Measurements from ENCODE around the gene NANOS1.

NANOS1 gene

DNA sequence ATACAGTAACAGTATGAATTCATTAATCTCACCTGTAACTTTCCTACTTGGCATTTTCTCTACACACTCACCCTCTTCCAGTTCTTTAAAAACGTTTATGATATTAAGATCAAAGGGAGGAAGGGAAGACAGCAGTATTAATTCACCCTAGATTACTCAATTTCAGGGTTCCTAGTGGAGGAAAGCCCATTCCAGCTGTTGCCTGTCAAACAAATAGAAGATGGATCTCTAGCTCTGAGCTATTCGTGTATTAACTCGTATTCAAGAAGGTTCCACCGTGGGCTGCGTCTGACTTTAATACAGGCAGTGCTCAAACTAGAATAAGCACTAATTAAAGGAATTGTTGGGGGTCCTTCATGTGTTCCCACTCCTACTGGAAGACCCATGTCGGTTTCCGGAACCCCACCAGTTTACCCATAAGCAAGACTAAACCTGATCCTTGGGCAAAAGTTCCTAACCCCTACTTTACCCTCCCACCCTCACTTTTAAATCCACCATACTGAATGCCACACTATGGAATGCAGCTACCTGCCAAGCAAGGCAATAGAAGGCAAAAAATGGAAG is 2.1 kb downstream of the NANOS1 start:
- Histone ChIP-seq H3K79me2 (ENCODE audit: low read length) (no peaks in the 10 kb centered on the region), H3K27me3 (ENCODE audit: low read depth, low read length) (no peaks in the 10 kb centered on the region), H3K9ac (ENCODE audit: low read length) (no peak overlapping the region), H3K4me2 (ENCODE audit: low read length) (peak overlapping the region; percentile 80), H3K4me3 (ENCODE audit: low read length) (peak overlapping the region; percentile 66), H3K4me1 (ENCODE audit: low read length) (peaks cover 25% of the 10 kb centered on the region), H4K20me1 (ENCODE audit: insufficient read depth, low read length) (peaks cover 40% of the 10 kb centered on the region), H2AFZ (ENCODE audit: low read depth, low read length) (no peak overlapping the region), H3K36me3 (replicated peaks; ENCODE audit: low read depth, low read length) (peaks cover 28% of the 10 kb centered on the region), H3K27ac (ENCODE audit: low read length) (no peak overlapping the region), H3K9me3 (ENCODE audit: insufficient read depth, low read length) (no peaks in the 10 kb centered on the region)
- TF ChIP-seq, protein P1, sequence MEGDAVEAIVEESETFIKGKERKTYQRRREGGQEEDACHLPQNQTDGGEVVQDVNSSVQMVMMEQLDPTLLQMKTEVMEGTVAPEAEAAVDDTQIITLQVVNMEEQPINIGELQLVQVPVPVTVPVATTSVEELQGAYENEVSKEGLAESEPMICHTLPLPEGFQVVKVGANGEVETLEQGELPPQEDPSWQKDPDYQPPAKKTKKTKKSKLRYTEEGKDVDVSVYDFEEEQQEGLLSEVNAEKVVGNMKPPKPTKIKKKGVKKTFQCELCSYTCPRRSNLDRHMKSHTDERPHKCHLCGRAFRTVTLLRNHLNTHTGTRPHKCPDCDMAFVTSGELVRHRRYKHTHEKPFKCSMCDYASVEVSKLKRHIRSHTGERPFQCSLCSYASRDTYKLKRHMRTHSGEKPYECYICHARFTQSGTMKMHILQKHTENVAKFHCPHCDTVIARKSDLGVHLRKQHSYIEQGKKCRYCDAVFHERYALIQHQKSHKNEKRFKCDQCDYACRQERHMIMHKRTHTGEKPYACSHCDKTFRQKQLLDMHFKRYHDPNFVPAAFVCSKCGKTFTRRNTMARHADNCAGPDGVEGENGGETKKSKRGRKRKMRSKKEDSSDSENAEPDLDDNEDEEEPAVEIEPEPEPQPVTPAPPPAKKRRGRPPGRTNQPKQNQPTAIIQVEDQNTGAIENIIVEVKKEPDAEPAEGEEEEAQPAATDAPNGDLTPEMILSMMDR (IDR thresholded peaks at IDR 0.05; ENCODE audit: low read depth, low read length) = no peak
- no peak for TF ChIP-seq EZH2phosphoT487 (IDR thresholded peaks at IDR 0.05; ENCODE audit: low read depth)

DNA sequence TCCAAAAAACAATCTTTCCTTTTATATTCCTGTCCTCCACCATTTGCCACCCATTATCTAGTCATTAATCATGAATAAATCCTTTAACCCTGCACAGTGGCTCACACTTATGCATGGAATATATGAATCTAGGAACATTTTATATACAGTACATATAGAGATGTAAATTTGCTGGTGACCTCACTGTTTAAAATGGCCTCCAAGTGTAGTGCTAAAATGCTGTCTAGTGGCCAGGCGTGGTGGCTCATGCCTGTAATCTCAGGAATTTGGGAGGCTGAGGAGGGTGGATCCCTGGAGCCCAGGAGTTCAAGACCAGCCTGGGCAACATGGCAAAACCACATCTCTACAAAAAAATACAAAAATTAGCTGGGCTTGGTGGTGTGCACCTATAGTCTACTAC is 9.6 kb downstream of the NANOS1 start:
- Histone ChIP-seq H3K36me3 (replicated peaks; ENCODE audit: low read depth, low read length) (peaks cover 39% of the 10 kb centered on the region), H2AFZ (ENCODE audit: low read depth, low read length) (no peak overlapping the region), H3K79me2 (ENCODE audit: low read length) (peaks cover 40% of the 10 kb centered on the region), H3K4me3 (ENCODE audit: low read length) (no peak overlapping the region), H3K9ac (ENCODE audit: low read length) (no peak overlapping the region), H3K9me3 (ENCODE audit: insufficient read depth, low read length) (no peaks in the 10 kb centered on the region), H3K4me2 (ENCODE audit: low read length) (no peak overlapping the region), H3K4me1 (ENCODE audit: low read length) (no peaks in the 10 kb centered on the region), H4K20me1 (ENCODE audit: insufficient read depth, low read length) (peaks cover 34% of the 10 kb centered on the region), H3K27me3 (ENCODE audit: low read depth, low read length) (no peaks in the 10 kb centered on the region), H3K27ac (ENCODE audit: low read length) (no peak overlapping the region)
- TF ChIP-seq, protein P1 (IDR thresholded peaks at IDR 0.05; ENCODE audit: low read depth, low read length) = no peak
- TF ChIP-seq EZH2phosphoT487 (IDR thresholded peaks at IDR 0.05; ENCODE audit: low read depth) = no peak

DNA sequence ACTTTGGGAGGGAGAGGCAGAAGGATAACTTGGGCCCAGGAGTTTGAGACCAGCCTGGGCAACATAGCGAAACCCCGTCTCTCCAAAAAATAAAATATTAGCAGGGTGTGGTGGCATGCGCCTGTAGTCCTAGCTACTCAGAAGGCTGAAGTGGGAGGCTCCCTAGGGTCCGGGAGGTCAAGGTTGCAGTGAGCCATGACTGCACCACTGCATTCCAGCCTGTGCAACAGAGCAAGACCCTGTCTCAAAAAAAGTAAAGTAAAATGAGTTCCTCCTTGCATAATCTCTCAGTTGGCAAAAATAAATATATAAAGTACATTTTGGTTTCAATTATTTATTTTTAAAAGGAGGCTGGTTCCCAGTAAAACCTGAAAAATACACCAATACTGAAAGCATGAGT is 11.8 kb downstream of the NANOS1 start:
- Histone ChIP-seq H2AFZ (ENCODE audit: low read depth, low read length) (no peak overlapping the region), H3K9me3 (ENCODE audit: insufficient read depth, low read length) (no peaks in the 10 kb centered on the region), H3K4me1 (ENCODE audit: low read length) (no peaks in the 10 kb centered on the region), H3K36me3 (replicated peaks; ENCODE audit: low read depth, low read length) (peaks cover 46% of the 10 kb centered on the region), H3K4me3 (ENCODE audit: low read length) (no peak overlapping the region), H3K79me2 (ENCODE audit: low read length) (peaks cover 59% of the 10 kb centered on the region), H3K9ac (ENCODE audit: low read length) (no peak overlapping the region), H3K27ac (ENCODE audit: low read length) (no peak overlapping the region), H4K20me1 (ENCODE audit: insufficient read depth, low read length) (peaks cover 37% of the 10 kb centered on the region), H3K27me3 (ENCODE audit: low read depth, low read length) (no peaks in the 10 kb centered on the region), H3K4me2 (ENCODE audit: low read length) (no peak overlapping the region)
- TF ChIP-seq, protein P1 (IDR thresholded peaks at IDR 0.05; ENCODE audit: low read depth, low read length) = no peak
- TF ChIP-seq EZH2phosphoT487 (IDR thresholded peaks at IDR 0.05; ENCODE audit: low read depth) = no peak

DNA sequence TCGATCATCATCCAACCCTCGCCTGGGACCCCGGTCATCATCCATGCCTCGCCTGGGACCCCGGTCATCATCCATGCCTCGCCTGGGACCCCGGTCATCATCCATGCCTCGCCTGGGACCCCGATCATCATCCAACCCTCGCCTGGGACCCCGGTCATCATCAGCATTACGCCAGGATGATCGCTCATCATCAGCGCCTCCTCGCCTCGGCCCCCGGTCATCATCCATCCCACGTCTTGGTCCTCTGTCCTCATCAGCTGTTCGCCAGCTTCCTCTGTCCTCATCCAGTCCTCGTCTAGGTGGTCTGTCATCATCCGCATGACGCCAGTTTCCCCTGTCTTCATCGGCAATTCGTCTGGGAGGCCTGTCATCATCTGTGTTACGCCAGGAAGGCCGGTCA is 12.7 kb downstream of the NANOS1 start:
- Histone ChIP-seq H4K20me1 (ENCODE audit: insufficient read depth, low read length) (peaks cover 34% of the 10 kb centered on the region), H3K4me2 (ENCODE audit: low read length) (no peak overlapping the region), H3K79me2 (ENCODE audit: low read length) (peaks cover 67% of the 10 kb centered on the region), H3K4me3 (ENCODE audit: low read length) (no peak overlapping the region), H3K36me3 (replicated peaks; ENCODE audit: low read depth, low read length) (peaks cover 43% of the 10 kb centered on the region), H3K27ac (ENCODE audit: low read length) (no peak overlapping the region), H3K4me1 (ENCODE audit: low read length) (no peaks in the 10 kb centered on the region), H3K9ac (ENCODE audit: low read length) (no peak overlapping the region), H2AFZ (ENCODE audit: low read depth, low read length) (no peak overlapping the region), H3K9me3 (ENCODE audit: insufficient read depth, low read length) (no peaks in the 10 kb centered on the region), H3K27me3 (ENCODE audit: low read depth, low read length) (no peaks in the 10 kb centered on the region)
- TF ChIP-seq, protein P1 (IDR thresholded peaks at IDR 0.05; ENCODE audit: low read depth, low read length) = no peak
- no peak for TF ChIP-seq EZH2phosphoT487 (IDR thresholded peaks at IDR 0.05; ENCODE audit: low read depth)
